GM23338 (cell line): ENCODE results near the gene PCSK5. TPM values are rescaled to one million over a fixed set of nuclear protein-coding genes. Genes with fewer than 3 reads are reported as not detected.

Source experiments
- ATAC-seq: fragments of 200-7000 bp; cut with Tn5 transposase; 3 replicates; pipeline ENCODE4 v1.9.1; 2020
- DNase-seq: peaks from one replicate; pipeline ENCODE4 v3.0.0-alpha.2; 2015; ENCODE audit warnings: low spot score
- H2AFZ ChIP-seq: fragments of 200-600 bp; sonication (generic); 2 replicates; pipeline ENCODE4 v1.8.0; 2016; ENCODE audit warnings: antibody characterized with exemption, mild to moderate bottlenecking, moderate library complexity
- H3F3A ChIP-seq: fragments of 200-600 bp; sonication (generic); replicated peaks from 2 replicates; pipeline ENCODE4 v1.8.0; 2017; ENCODE audit warnings: antibody characterized with exemption, mixed run types, low read depth
- H3K27ac ChIP-seq: fragments of 200-600 bp; sonication (generic); 2 replicates; pipeline ENCODE4 v1.6.1; 2016; ENCODE audit warnings: low read depth
- H3K27me3 ChIP-seq: fragments of 200-600 bp; sonication (generic); 2 replicates; pipeline ENCODE4 v1.8.0; 2016; ENCODE audit warnings: mild to moderate bottlenecking, mixed run types, moderate library complexity; ENCODE audit not compliant: insufficient read depth
- H3K36me3 ChIP-seq: fragments of 200-600 bp; sonication (generic); 2 replicates; pipeline ENCODE4 v1.8.0; 2016; ENCODE audit warnings: mild to moderate bottlenecking; ENCODE audit not compliant: insufficient read depth
- H3K4me1 ChIP-seq: fragments of 200-600 bp; sonication (generic); 2 replicates; pipeline ENCODE4 v1.8.0; 2016; ENCODE audit warnings: mild to moderate bottlenecking, moderate library complexity; ENCODE audit not compliant: insufficient read depth
- H3K4me2 ChIP-seq: fragments of 200-600 bp; sonication (generic); 2 replicates; pipeline ENCODE4 v1.7.1; 2017; ENCODE audit warnings: mixed run types
- H3K4me3 ChIP-seq: fragments of 200-600 bp; sonication (generic); 2 replicates; pipeline ENCODE4 v1.6.1; 2016; ENCODE audit warnings: mixed run types
- H3K79me2 ChIP-seq: fragments of 200-600 bp; sonication (generic); replicated peaks from 2 replicates; pipeline ENCODE4 v1.8.0; 2017; ENCODE audit warnings: mild to moderate bottlenecking; ENCODE audit not compliant: insufficient read depth
- H3K9me2 ChIP-seq: fragments of 200-600 bp; sonication (generic); 2 replicates; pipeline ENCODE4 v1.8.0; 2017; ENCODE audit not compliant: insufficient read depth
- H4K20me1 ChIP-seq: fragments of 200-600 bp; sonication (generic); replicated peaks from 2 replicates; pipeline ENCODE4 v1.8.0; 2017; ENCODE audit warnings: mild to moderate bottlenecking; ENCODE audit not compliant: insufficient read depth
- H3K27ac Mint-ChIP-seq: 2 replicates; pipeline ENCODE4 v1.8.0; 2020; ENCODE audit warnings: inconsistent platforms, mild to moderate bottlenecking, moderate library complexity, mixed read lengths
- H3K27me3 Mint-ChIP-seq: 3 replicates; pipeline ENCODE4 v1.8.0; 2022; ENCODE audit warnings: low read depth, mild to moderate bottlenecking, moderate library complexity, mixed read lengths, inconsistent platforms; ENCODE audit not compliant: insufficient read depth, poor library complexity
- H3K36me3 Mint-ChIP-seq: 3 replicates; pipeline ENCODE4 v1.8.0; 2021; ENCODE audit warnings: low read depth, mild to moderate bottlenecking, inconsistent platforms, moderate library complexity, mixed read lengths
- H3K4me1 Mint-ChIP-seq: 3 replicates; pipeline ENCODE4 v1.8.0; 2020; ENCODE audit warnings: mild to moderate bottlenecking, inconsistent platforms, mixed read lengths
- H3K4me3 Mint-ChIP-seq: 3 replicates; pipeline ENCODE4 v1.8.0; 2021; ENCODE audit warnings: moderate library complexity, mild to moderate bottlenecking, inconsistent platforms, mixed read lengths
- H3K9me3 Mint-ChIP-seq: 3 replicates; pipeline ENCODE4 v1.8.0; 2020; ENCODE audit warnings: moderate library complexity, mild to moderate bottlenecking, inconsistent platforms, mixed read lengths
- CREB1 ChIP-seq: fragments of 250-450 bp; sonication (Bioruptor Pico); IDR thresholded peaks from 2 replicates; pipeline ENCODE4 v1.5.0; 2020; ENCODE audit warnings: low read depth, mild to moderate bottlenecking, moderate library complexity
- CTCF ChIP-seq, 2 experiments: fragments of 200-600 bp in 1 of 2; sonication (generic) in 1 of 2; conservative IDR thresholded peaks; 2 replicates each; pipeline versions ENCODE4 v1.5.1 to v1.6.1; 2016 to 2017; ENCODE audit warnings: antibody characterized with exemption in 2 of 2, low read depth in 2 of 2, mild to moderate bottlenecking in 2 of 2, moderate library complexity in 1 of 2
- ETS1 ChIP-seq: IDR thresholded peaks from 2 replicates; pipeline ENCODE4 v1.6.1; 2016; ENCODE audit warnings: antibody characterized with exemption
- EZH2 ChIP-seq: fragments of 200-600 bp; sonication (generic); IDR thresholded peaks from one replicate; pipeline ENCODE4 v1.8.0; 2017; ENCODE audit warnings: antibody characterized with exemption, mild to moderate bottlenecking, low read depth; ENCODE audit not compliant: unreplicated experiment
- EZH2phosphoT487 ChIP-seq: fragments of 200-600 bp; sonication (generic); IDR thresholded peaks from one replicate; pipeline ENCODE4 v1.8.1; 2018; ENCODE audit warnings: antibody characterized with exemption; ENCODE audit not compliant: unreplicated experiment
- POLR2AphosphoS5 ChIP-seq: IDR thresholded peaks from 2 replicates; pipeline ENCODE4 v1.6.1; 2016; ENCODE audit warnings: antibody characterized with exemption, low read depth
- REST ChIP-seq: IDR thresholded peaks from one replicate; pipeline ENCODE4 v1.6.1; 2018; ENCODE audit warnings: antibody characterized with exemption; ENCODE audit not compliant: unreplicated experiment
- STAT1 ChIP-seq: IDR thresholded peaks from one replicate; pipeline ENCODE4 v1.6.1; 2016; ENCODE audit warnings: antibody characterized with exemption; ENCODE audit not compliant: unreplicated experiment
- ZNF114 ChIP-seq: fragments of 250-450 bp; sonication (Bioruptor Pico); IDR thresholded peaks from 2 replicates; pipeline ENCODE4 v1.5.0; 2020; ENCODE audit warnings: mild to moderate bottlenecking, moderate library complexity
- ZNF331 ChIP-seq: fragments of 250-450 bp; sonication (Bioruptor Pico); IDR thresholded peaks from 2 replicates; pipeline ENCODE4 v1.5.0; 2020; ENCODE audit warnings: low read depth, mild to moderate bottlenecking, moderate library complexity
- ZNF462 ChIP-seq: fragments of 250-450 bp; sonication (Bioruptor Pico); IDR thresholded peaks from 2 replicates; pipeline ENCODE4 v1.5.0; 2020; ENCODE audit warnings: mild to moderate bottlenecking, moderate library complexity
- polyA plus RNA-seq: library from polyadenylated mRNA; unstranded; fragments of >200 nt; fragmentation: Nextera tagmentation; extraction: Ambion mirVana; gene quantifications from 2 replicates; pipeline ENCODE4 v1.2.1, GENCODE V29; 2016
- total RNA-seq: library from RNA; depleted of rRNA; stranded (reverse); fragments of >200 nt; shearing (Covaris generic); gene quantifications from 2 replicates; pipeline ENCODE4 v1.2.3, GENCODE V29; 2014

The PCSK5 gene
- total and polyA plus RNA-seq, 2 experiments from 2014 or later, result 12.3 to 34.8 TPM

GRCh38 chr9:76357555-76357954, 467.1 kb downstream of the PCSK5 start:
- Histone ChIP-seq H3F3A (no peaks in the 10 kb centered on the region), H3K27me3 (no peaks in the 10 kb centered on the region), H3K79me2 (no peaks in the 10 kb centered on the region), H3K36me3 (no peaks in the 10 kb centered on the region), H3K4me2 (no peak overlapping the region), H4K20me1 (no peaks in the 10 kb centered on the region), H3K9me2 (no peaks in the 10 kb centered on the region), H3K4me3 (no peak overlapping the region), H2AFZ (no peak overlapping the region), H3K27ac (no peak overlapping the region), H3K4me1 (no peaks in the 10 kb centered on the region)
- DNase-seq, result no peak
- Mint-ChIP-seq H3K27ac (no peak overlapping the region), H3K4me3 (no peak overlapping the region), H3K27me3 (peaks cover 3% of the 10 kb centered on the region), H3K36me3 (no peaks in the 10 kb centered on the region), H3K4me1 (no peaks in the 10 kb centered on the region), H3K9me3 (0 out of 3 replicates have a peak, but pooled peaks cover 2% of the 10 kb centered on the region)
- TF ChIP-seq ETS1, result no peak
- TF ChIP-seq ZNF462 (CRISPR knock-in tag), result no peak
- no peak for TF ChIP-seq ZNF331 (CRISPR knock-in tag)
- no peak for TF ChIP-seq STAT1
- no peak for TF ChIP-seq EZH2phosphoT487
- TF ChIP-seq ZNF114 (CRISPR knock-in tag), result no peak
- TF ChIP-seq EZH2, result no peak
- TF ChIP-seq CTCF (conservative IDR thresholded peaks at IDR 0.05; ENCODE audit: low read depth in 2 of 2), result no peak
- TF ChIP-seq REST, result no peak
- TF ChIP-seq CREB1 (CRISPR knock-in tag), result no peak
- no peak for TF ChIP-seq POLR2AphosphoS5
- no peak for ATAC-seq
